Measurements from ENCODE around the gene CCDC158. TPM values are rescaled to one million over a fixed set of nuclear protein-coding genes. Genes with fewer than 3 reads are reported as not detected.

The CCDC158 gene
- total and polyA plus RNA-seq, 2 of the 8 experiments (the other 6 are each of a cell fraction or from before 2014, with no cell fraction given) = not detected

- Histone ChIP-seq H2BK12ac (ENCODE audit: low read depth, low read length) (no peak overlapping the region), H3K9ac (replicated peaks in 1 of 4; ENCODE audit: extremely low read depth in 1 of 4, low read depth in 3 of 4, low read length in 3 of 4) (no peak overlapping the region), H3K4me1 (replicated peaks in 1 of 4; ENCODE audit: control insufficient read depth in 3 of 4, insufficient read depth in 4 of 4, low read length in 3 of 4) (no peaks in the 10 kb centered on the region), H3K36me3 (ENCODE audit: control insufficient read depth in 2 of 4, insufficient read depth in 4 of 4, low read length in 3 of 4) (no peaks in the 10 kb centered on the region), H3K14ac (ENCODE audit: insufficient read length) (no peak overlapping the region), H4K5ac (ENCODE audit: insufficient read length, low read depth, low read length) (no peak overlapping the region), H4K91ac (replicated peaks; ENCODE audit: insufficient read length, low read length) (no peak overlapping the region), H2BK120ac (replicated peaks; ENCODE audit: low read depth, low read length) (no peak overlapping the region), H2AFZ (ENCODE audit: low read length) (no peak overlapping the region), H3K23me2 (ENCODE audit: low read depth, low read length) (no peaks in the 10 kb centered on the region; the same call in 1 of the 2 replicates), H2BK5ac (ENCODE audit: low read depth, low read length) (no peak overlapping the region), H3K4ac (replicated peaks; ENCODE audit: insufficient read length, low read depth, low read length) (no peak overlapping the region), H3K27ac (ENCODE audit: low read depth, low read length) (no peak overlapping the region), H3K56ac (replicated peaks; ENCODE audit: insufficient read length, low read depth, low read length) (no peak overlapping the region), H2AK5ac (ENCODE audit: low read depth, low read length) (no peak overlapping the region), H4K8ac (ENCODE audit: extremely low read depth, insufficient read depth, low read length) (no peak overlapping the region), H3K18ac (ENCODE audit: extremely low read depth, low read length) (no peak overlapping the region), H3K4me2 (ENCODE audit: insufficient read depth in 1 of 2, low read depth in 2 of 2, low read length in 2 of 2) (no peak overlapping the region), H3K4me3 (ENCODE audit: extremely low read depth in 1 of 4, insufficient read depth in 2 of 4, low read depth in 3 of 4, low read length in 4 of 4) (no peak overlapping the region), H4K20me1 (replicated peaks in 1 of 2; ENCODE audit: control insufficient read depth in 1 of 2, insufficient read depth in 2 of 2, low read length in 2 of 2) (no peaks in the 10 kb centered on the region), H2BK15ac (ENCODE audit: low read length) (no peak overlapping the region), H3K79me1 (ENCODE audit: low read depth, low read length) (no peaks in the 10 kb centered on the region), H3K27me3 (replicated peaks in 1 of 4; ENCODE audit: control insufficient read depth in 3 of 4, extremely low read depth in 1 of 4, insufficient read depth in 3 of 4, low read length in 3 of 4) (peaks cover 0 to 2% (median 0%) of the 10 kb centered on the region in 4 experiments; a peak in 1 of 7 replicates), H3K9me3 (ENCODE audit: insufficient read depth in 2 of 2, low read depth in 1 of 2, low read length in 1 of 2) (no peaks in the 10 kb centered on the region), H2BK20ac (ENCODE audit: low read length) (no peak overlapping the region), H3K79me2 (ENCODE audit: control insufficient read depth in 1 of 2, insufficient read depth in 2 of 2, low read length in 2 of 2) (no peaks in the 10 kb centered on the region), H3K23ac (ENCODE audit: insufficient read length) (no peak overlapping the region)
- POLR2A ChIA-PET (ENCODE audit: partially characterized antibody) = no interaction called here
- FAIRE-seq (no peak), DNase-seq (ENCODE audit: low read depth in 1 of 2, low spot score in 2 of 2) (no peak)
- CTCF ChIA-PET (ENCODE audit: partially characterized antibody) = no interaction called here
- TF ChIP-seq YY1 (IDR thresholded peaks at IDR 0.05; ENCODE audit: low read depth, low read length) = no peak
- TF ChIP-seq POLR2A (IDR thresholded peaks at IDR 0.05; ENCODE audit: control extremely low read depth in 1 of 2, low read depth in 2 of 2, low read length in 2 of 2) = no peak
- TF ChIP-seq CTBP2 (IDR thresholded peaks at IDR 0.05; ENCODE audit: borderline replicate concordance, insufficient read depth, insufficient read length, low read length) = no peak
- no peak for TF ChIP-seq TAF1 (IDR thresholded peaks at IDR 0.05; ENCODE audit: low read depth, low read length)
- TF ChIP-seq JUN (IDR thresholded peaks at IDR 0.05; ENCODE audit: low read depth, low read length) = no peak
- no peak for TF ChIP-seq POLR2AphosphoS5 (IDR thresholded peaks at IDR 0.05; ENCODE audit: low read depth, low read length)
- no peak for TF ChIP-seq FOSL1 (IDR thresholded peaks at IDR 0.05; ENCODE audit: insufficient read depth, low read depth, low read length)
- TF ChIP-seq CTCF (IDR thresholded peaks at IDR 0.05; ENCODE audit: control extremely low read depth in 1 of 3, insufficient read depth in 1 of 3, low read depth in 1 of 3, low read length in 3 of 3) = no peak
- no peak for TF ChIP-seq SP4 (IDR thresholded peaks at IDR 0.05; ENCODE audit: low read length)
- no peak for TF ChIP-seq EZH2 (IDR thresholded peaks at IDR 0.05; ENCODE audit: low read depth, low read length, severe bottlenecking)
- no peak for TF ChIP-seq PHF8 (conservative IDR thresholded peaks at IDR 0.05; ENCODE audit: low read depth, low read length)
- no peak for TF ChIP-seq KDM5A (IDR thresholded peaks at IDR 0.05; ENCODE audit: low read length)
- no peak for TF ChIP-seq EGR1 (IDR thresholded peaks at IDR 0.05; ENCODE audit: borderline replicate concordance, low read depth, low read length)
- TF ChIP-seq CBX8 (IDR thresholded peaks at IDR 0.05; ENCODE audit: borderline replicate concordance, low read depth, low read length) = no peak
Observed at GRCh38 chr4:76272073-76272472, 148.9 kb downstream of the CCDC158 start.

Data from H1 (cell line).